Gastrocnemius medialis (tissue), 4 donors: ENCODE data around the gene KLHL26.

Source experiments
- CTCF ChIP-seq, 5 experiments: fragments of 450-650 bp in 3 of 5; fragments of 200-600 bp in 2 of 5; sonication (generic) in 2 of 5; IDR thresholded peaks in 4 of 5; conservative IDR thresholded peaks in 1 of 5; 1 replicate in 4 of 5; 2 replicates in 1 of 5; pipeline ENCODE4 v1.5.1; 2016 to 2019; ENCODE audit warnings: antibody characterized with exemption in 5 of 5, mild to moderate bottlenecking in 3 of 5, moderate library complexity in 3 of 5
- POLR2A ChIP-seq, 2 donors: fragments of 450-650 bp; IDR thresholded peaks; one replicate each; pipeline ENCODE4 v1.6.1; 2017; ENCODE audit warnings: antibody characterized with exemption in 2 of 2, mild to moderate bottlenecking in 2 of 2, moderate library complexity in 2 of 2

DNA sequence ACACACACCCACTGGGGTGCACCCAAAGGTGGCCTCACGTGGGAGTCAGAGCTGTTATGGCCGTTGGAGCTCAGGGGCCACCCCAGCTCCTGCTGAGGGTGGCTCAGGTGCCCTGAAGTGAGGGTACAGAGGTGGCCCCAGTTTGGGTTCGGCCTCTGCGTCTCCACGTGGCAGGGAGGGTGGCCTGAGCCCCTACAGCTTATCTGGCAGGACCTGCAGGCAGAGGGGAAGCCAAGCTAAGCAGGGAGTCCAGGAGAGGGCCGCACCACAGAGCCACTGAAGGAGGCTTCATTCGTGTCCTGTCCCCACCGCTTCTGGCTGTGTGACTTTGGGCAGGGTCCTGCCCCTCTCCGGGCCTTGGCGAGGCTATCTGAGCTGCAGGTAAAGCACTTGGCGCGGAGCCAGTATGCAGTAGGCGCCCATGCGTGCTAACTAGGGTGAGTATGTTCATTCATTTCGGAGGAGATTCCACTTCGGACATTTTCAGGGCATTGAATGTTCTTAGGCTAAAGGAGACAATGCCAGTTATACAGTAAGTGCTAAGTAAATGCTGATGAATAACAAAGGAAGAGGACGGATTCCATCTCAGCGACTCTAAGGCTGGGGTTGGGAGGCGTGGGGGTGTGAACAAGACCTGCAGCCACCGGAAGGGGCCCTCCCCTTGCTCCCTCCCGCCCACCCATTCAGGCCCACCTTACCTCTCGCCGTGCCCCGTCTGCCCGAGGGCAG is 43.3 kb upstream of the KLHL26 start:
- TF ChIP-seq CTCF (IDR thresholded peaks at IDR 0.05 in 4 of 5, conservative IDR thresholded peaks at IDR 0.05 in 1 of 5): no peak
- TF ChIP-seq POLR2A (IDR thresholded peaks at IDR 0.05): no peak
